GM12873 (cell line): ENCODE measurements around the gene SUN5.

Experiments
- TF ChIP-seq, protein P1 (sequence below): IDR thresholded peaks from 2 replicates; pipeline ENCODE4 v1.5.1; 2012; ENCODE audit warnings: low read depth, mild to moderate bottlenecking, moderate library complexity, low read length, control low read depth; ENCODE audit not compliant: insufficient read depth; ENCODE audit errors: missing control alignments

The SUN5 gene, protein sequence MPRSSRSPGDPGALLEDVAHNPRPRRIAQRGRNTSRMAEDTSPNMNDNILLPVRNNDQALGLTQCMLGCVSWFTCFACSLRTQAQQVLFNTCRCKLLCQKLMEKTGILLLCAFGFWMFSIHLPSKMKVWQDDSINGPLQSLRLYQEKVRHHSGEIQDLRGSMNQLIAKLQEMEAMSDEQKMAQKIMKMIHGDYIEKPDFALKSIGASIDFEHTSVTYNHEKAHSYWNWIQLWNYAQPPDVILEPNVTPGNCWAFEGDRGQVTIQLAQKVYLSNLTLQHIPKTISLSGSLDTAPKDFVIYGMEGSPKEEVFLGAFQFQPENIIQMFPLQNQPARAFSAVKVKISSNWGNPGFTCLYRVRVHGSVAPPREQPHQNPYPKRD

DNA sequence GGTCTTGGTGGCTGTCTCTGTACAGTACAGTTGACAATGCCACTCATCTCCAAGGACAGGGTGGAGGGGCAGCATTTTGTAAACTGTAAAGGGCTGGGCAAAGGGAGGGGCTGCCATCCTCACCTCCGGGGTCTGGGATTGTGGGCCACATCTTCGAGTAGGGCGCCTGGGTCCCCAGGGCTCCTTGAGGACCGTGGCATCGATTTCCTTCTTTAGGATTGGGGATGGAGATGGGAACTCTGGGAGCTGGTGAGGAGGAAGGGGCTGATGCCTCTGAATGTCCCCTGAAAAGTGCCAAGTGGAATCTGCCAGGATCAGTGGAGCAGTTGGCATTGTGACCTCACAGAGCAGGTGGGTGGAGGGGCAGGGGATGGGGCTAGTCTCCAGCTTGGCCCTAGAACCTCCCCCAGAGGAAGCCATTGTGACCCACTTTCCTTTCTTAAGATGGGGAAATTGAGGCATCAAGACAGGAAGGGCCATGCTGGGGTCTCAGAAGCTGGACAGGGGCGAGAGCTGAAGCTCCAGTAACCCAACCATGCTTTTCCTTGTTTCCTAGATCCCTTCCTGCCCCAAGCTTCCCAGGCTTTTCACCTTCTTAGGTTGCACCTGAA lies at the start of gene SUN5:
SUN5 (minus strand) TSS at position 293 of the 611 bp plus-strand sequence; CDS start at position 200, 93 bp downstream.
- TF ChIP-seq, protein P1, sequence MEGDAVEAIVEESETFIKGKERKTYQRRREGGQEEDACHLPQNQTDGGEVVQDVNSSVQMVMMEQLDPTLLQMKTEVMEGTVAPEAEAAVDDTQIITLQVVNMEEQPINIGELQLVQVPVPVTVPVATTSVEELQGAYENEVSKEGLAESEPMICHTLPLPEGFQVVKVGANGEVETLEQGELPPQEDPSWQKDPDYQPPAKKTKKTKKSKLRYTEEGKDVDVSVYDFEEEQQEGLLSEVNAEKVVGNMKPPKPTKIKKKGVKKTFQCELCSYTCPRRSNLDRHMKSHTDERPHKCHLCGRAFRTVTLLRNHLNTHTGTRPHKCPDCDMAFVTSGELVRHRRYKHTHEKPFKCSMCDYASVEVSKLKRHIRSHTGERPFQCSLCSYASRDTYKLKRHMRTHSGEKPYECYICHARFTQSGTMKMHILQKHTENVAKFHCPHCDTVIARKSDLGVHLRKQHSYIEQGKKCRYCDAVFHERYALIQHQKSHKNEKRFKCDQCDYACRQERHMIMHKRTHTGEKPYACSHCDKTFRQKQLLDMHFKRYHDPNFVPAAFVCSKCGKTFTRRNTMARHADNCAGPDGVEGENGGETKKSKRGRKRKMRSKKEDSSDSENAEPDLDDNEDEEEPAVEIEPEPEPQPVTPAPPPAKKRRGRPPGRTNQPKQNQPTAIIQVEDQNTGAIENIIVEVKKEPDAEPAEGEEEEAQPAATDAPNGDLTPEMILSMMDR, result no peak

DNA sequence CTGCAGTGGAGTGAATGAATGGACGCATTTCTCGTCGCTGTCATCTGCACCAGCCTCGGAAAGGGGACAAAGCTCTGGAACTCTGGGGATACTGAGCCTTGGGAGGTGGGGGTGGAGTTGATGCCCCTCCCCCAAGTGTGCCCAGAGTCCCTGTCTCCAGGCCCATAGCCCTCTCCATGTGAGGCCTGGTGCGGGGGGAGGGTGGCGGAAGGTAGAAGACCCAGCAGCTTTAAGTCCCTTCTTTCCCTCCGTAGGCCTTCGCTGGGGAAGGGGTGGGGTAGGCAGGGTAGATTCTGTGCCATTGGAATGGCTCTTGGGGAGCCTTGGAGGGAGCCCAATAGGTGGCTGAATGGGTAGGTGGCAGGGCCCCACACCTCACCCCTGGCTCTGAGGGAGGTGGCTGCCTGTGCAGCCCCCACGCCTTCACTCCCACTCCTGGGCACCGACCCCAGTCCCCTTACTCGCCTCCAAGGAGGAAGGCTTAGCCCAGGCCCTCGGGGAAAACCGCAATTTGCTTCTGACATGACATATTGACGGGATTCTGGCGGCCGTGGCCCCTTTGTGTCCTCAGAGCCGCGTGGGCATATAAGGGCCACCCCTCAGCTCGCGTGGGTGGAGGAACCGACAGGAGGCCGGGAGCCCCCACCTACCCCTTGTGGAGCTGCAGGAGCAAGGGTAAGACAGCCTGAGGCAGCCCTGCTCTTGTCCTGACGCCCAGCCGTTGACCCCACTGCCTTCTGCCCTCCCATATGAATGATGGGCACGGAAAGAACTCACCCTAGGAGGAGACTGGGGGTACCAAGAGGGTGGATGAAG lies 49.3 kb upstream of the SUN5 start, which contains the start of gene BPIFB3:
BPIFB3 (plus strand) TSS at position 613 of the 816 bp plus-strand sequence. CDS start 1,533 bp downstream, outside the sequence.
- TF ChIP-seq, protein P1, result no peak

DNA sequence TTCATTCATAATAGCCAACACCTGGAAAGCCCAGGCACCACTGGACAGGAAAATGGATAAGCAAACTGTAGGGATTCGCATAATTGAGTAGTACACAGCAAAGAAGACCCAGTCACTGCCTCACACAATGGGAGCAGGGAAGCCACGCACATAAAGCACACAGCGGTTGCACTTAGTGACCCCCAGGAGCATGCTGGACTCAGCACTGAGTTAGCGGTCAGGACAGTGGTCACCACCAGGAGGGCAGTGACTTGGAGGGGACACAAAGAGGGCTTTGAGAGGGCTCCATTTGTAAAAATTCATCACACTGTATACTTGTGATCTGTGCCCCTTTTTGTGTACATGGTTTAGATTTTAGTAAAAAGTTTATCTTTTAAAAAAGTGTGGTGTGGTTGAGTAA lies 47.1 kb upstream of the SUN5 start:
- TF ChIP-seq, protein P1, result no peak

DNA sequence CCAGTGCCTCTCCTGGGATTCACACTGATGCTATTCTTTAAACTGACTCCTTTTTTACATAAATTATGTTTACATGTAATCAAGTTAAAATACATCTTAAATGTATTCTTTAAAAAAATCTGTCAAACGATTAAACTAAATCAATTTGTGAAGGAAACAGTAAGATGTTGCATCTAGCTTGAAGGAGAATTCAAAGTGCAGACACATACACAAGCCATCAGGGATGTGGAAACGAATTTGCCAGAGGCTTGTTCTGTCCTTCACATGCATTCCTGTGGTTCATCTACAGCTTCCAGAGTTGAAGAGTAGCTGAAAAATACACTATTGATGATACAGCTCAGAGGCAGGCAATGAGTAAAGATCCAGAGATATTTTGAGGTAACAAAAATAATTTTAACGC lies 42.2 kb upstream of the SUN5 start:
- TF ChIP-seq, protein P1, result no peak

DNA sequence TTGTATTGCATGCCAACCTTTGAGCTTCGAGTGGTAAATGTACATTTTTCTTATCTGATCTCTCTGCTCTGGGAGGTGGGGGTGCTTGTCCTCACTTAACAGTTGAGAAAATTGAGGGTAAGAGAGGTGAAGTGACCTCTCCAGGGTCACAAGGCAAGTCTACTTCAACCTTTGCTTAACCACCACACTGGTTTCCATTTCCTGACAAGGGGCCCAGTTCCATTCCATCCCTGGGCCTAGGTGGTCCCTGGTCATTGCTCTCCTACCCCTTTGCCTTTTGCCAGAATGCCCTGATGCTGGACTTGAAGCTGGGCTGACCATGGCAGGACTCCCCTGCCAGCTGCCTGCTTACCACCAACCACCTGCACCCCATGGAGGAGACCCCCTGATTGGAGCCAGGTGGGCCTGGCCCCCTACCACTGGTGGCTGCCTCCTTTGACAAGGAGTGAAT lies 39.5 kb upstream of the SUN5 start:
- TF ChIP-seq, protein P1, result no peak

DNA sequence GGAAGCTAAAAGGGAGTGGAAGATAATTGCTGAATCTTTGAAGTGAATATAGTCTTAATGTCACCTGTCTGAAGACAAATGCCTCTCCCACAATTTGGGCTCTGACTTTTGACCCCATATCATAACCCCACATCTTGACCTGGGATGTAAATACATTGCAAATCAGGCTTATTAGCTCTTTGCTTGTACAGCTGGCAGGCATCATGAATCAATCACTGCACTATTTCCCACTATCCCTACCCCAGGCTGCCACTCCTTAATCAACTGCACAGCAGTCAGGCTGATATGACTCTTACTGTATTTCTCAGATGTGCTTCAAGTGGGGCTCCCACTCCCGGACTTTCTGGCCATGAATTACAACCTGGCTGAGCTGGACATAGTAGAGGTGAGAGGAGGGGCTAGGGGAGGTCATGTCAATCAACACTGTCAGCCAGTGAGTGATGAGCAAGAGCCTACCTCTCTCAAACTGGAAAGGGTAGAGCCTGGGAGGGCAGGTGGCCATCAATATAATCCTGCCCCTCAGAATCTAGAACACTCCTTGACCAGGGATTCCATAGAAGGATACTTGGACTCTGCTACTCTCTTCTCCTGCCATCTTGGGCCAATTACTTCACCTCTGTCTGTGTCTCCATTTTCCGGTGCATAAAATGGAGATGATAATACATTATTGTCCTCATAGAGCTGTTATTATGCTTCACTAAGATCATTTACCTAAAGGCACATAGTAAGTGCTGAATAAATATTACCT lies 38.9 kb upstream of the SUN5 start:
- TF ChIP-seq, protein P1, result no peak
